GM23338 (cell line): ENCODE data around the gene LY6G6D. TPM values are rescaled to one million over a fixed set of nuclear protein-coding genes. Genes with fewer than 3 reads are reported as not detected.

Experiments used
- ATAC-seq: fragments of 200-7000 bp; cut with Tn5 transposase; 3 replicates; pipeline ENCODE4 v1.9.1; 2020
- DNase-seq: peaks from one replicate; pipeline ENCODE4 v3.0.0-alpha.2; 2015; ENCODE audit warnings: low spot score
- H2AFZ ChIP-seq: fragments of 200-600 bp; sonication (generic); 2 replicates; pipeline ENCODE4 v1.8.0; 2016; ENCODE audit warnings: antibody characterized with exemption, mild to moderate bottlenecking, moderate library complexity
- H3F3A ChIP-seq: fragments of 200-600 bp; sonication (generic); replicated peaks from 2 replicates; pipeline ENCODE4 v1.8.0; 2017; ENCODE audit warnings: antibody characterized with exemption, mixed run types, low read depth
- H3K27ac ChIP-seq: fragments of 200-600 bp; sonication (generic); 2 replicates; pipeline ENCODE4 v1.6.1; 2016; ENCODE audit warnings: low read depth
- H3K27me3 ChIP-seq: fragments of 200-600 bp; sonication (generic); 2 replicates; pipeline ENCODE4 v1.8.0; 2016; ENCODE audit warnings: mild to moderate bottlenecking, mixed run types, moderate library complexity; ENCODE audit not compliant: insufficient read depth
- H3K36me3 ChIP-seq: fragments of 200-600 bp; sonication (generic); 2 replicates; pipeline ENCODE4 v1.8.0; 2016; ENCODE audit warnings: mild to moderate bottlenecking; ENCODE audit not compliant: insufficient read depth
- H3K4me1 ChIP-seq: fragments of 200-600 bp; sonication (generic); 2 replicates; pipeline ENCODE4 v1.8.0; 2016; ENCODE audit warnings: mild to moderate bottlenecking, moderate library complexity; ENCODE audit not compliant: insufficient read depth
- H3K4me2 ChIP-seq: fragments of 200-600 bp; sonication (generic); 2 replicates; pipeline ENCODE4 v1.7.1; 2017; ENCODE audit warnings: mixed run types
- H3K4me3 ChIP-seq: fragments of 200-600 bp; sonication (generic); 2 replicates; pipeline ENCODE4 v1.6.1; 2016; ENCODE audit warnings: mixed run types
- H3K79me2 ChIP-seq: fragments of 200-600 bp; sonication (generic); replicated peaks from 2 replicates; pipeline ENCODE4 v1.8.0; 2017; ENCODE audit warnings: mild to moderate bottlenecking; ENCODE audit not compliant: insufficient read depth
- H3K9me2 ChIP-seq: fragments of 200-600 bp; sonication (generic); 2 replicates; pipeline ENCODE4 v1.8.0; 2017; ENCODE audit not compliant: insufficient read depth
- H4K20me1 ChIP-seq: fragments of 200-600 bp; sonication (generic); replicated peaks from 2 replicates; pipeline ENCODE4 v1.8.0; 2017; ENCODE audit warnings: mild to moderate bottlenecking; ENCODE audit not compliant: insufficient read depth
- H3K27ac Mint-ChIP-seq: 2 replicates; pipeline ENCODE4 v1.8.0; 2020; ENCODE audit warnings: inconsistent platforms, mild to moderate bottlenecking, moderate library complexity, mixed read lengths
- H3K27me3 Mint-ChIP-seq: 3 replicates; pipeline ENCODE4 v1.8.0; 2022; ENCODE audit warnings: low read depth, mild to moderate bottlenecking, moderate library complexity, mixed read lengths, inconsistent platforms; ENCODE audit not compliant: insufficient read depth, poor library complexity
- H3K36me3 Mint-ChIP-seq: 3 replicates; pipeline ENCODE4 v1.8.0; 2021; ENCODE audit warnings: low read depth, mild to moderate bottlenecking, inconsistent platforms, moderate library complexity, mixed read lengths
- H3K4me1 Mint-ChIP-seq: 3 replicates; pipeline ENCODE4 v1.8.0; 2020; ENCODE audit warnings: mild to moderate bottlenecking, inconsistent platforms, mixed read lengths
- H3K4me3 Mint-ChIP-seq: 3 replicates; pipeline ENCODE4 v1.8.0; 2021; ENCODE audit warnings: moderate library complexity, mild to moderate bottlenecking, inconsistent platforms, mixed read lengths
- H3K9me3 Mint-ChIP-seq: 3 replicates; pipeline ENCODE4 v1.8.0; 2020; ENCODE audit warnings: moderate library complexity, mild to moderate bottlenecking, inconsistent platforms, mixed read lengths
- EZH2phosphoT487 ChIP-seq: fragments of 200-600 bp; sonication (generic); IDR thresholded peaks from one replicate; pipeline ENCODE4 v1.8.1; 2018; ENCODE audit warnings: antibody characterized with exemption; ENCODE audit not compliant: unreplicated experiment
- NANOG ChIP-seq: IDR thresholded peaks from 2 replicates; pipeline ENCODE4 v1.6.1; 2016; ENCODE audit warnings: antibody characterized with exemption, borderline replicate concordance
- POLR2AphosphoS5 ChIP-seq: IDR thresholded peaks from 2 replicates; pipeline ENCODE4 v1.6.1; 2016; ENCODE audit warnings: antibody characterized with exemption, low read depth
- ZNF114 ChIP-seq: fragments of 250-450 bp; sonication (Bioruptor Pico); IDR thresholded peaks from 2 replicates; pipeline ENCODE4 v1.5.0; 2020; ENCODE audit warnings: mild to moderate bottlenecking, moderate library complexity
- polyA plus RNA-seq: library from polyadenylated mRNA; unstranded; fragments of >200 nt; fragmentation: Nextera tagmentation; extraction: Ambion mirVana; gene quantifications from 2 replicates; pipeline ENCODE4 v1.2.1, GENCODE V29; 2016
- total RNA-seq: library from RNA; depleted of rRNA; stranded (reverse); fragments of >200 nt; shearing (Covaris generic); gene quantifications from 2 replicates; pipeline ENCODE4 v1.2.3, GENCODE V29; 2014
- TF ChIP-seq, protein P1 (sequence below): IDR thresholded peaks from 2 replicates; pipeline ENCODE4 v1.6.1; 2016; ENCODE audit warnings: antibody characterized with exemption
- TF ChIP-seq, protein P2 (sequence below): fragments of 250-450 bp; sonication (Bioruptor Pico); IDR thresholded peaks from 2 replicates; pipeline ENCODE4 v1.5.0; 2020; ENCODE audit warnings: mild to moderate bottlenecking, moderate library complexity
- TF ChIP-seq, protein P3 (sequence below), 2 experiments: fragments of 200-600 bp in 1 of 2; sonication (generic) in 1 of 2; conservative IDR thresholded peaks; 2 replicates each; pipeline versions ENCODE4 v1.5.1 to v1.6.1; 2016 to 2017; ENCODE audit warnings: antibody characterized with exemption in 2 of 2, low read depth in 2 of 2, mild to moderate bottlenecking in 2 of 2, moderate library complexity in 1 of 2

LY6G6D gene
- total and polyA plus RNA-seq, 2 experiments from 2014 or later: not detected

DNA sequence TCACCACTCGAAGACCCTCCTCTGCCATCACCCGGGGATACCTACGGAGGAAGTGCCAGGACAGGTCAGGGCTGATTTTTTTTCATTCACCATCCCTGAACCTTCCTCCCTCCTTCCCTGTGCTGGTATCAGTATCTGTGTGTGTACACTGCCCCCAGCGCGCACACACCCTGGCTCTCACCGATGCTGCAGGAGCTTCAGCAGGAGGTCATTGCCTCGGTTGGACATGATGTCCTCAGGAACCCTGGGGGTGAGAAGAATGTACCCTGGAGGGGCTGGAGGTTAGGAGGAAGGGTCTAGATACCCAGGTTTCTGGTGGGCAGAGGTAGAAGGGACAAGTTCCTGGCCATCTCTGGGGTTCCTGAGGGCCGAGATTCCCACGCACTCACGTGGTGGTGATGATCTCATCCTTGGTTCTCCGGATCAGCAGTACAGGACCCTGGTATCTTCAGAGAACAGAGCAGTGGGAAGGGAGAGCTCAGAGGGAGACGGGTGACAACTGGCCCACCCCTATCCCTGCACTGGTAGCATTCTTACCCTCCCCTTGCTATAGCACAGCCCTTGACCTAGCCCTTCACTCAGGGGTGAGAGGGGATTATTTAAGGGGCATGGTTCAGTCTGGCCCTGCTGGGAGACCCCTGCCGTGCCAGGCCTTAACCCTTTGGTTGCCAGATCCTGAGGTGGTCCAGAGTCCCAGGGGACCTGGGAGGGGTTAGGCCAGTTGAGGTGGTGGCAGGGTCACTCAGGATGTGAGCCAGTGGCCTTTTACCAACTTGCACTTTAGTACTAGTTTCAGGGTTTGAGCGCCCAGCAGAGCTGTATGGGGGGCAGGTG lies 27.1 kb upstream of the LY6G6D start (continued):
- TF ChIP-seq ZNF114 (CRISPR knock-in tag) (no peak), NANOG (no peak), POLR2AphosphoS5 (no peak)
- TF ChIP-seq, protein P1, sequence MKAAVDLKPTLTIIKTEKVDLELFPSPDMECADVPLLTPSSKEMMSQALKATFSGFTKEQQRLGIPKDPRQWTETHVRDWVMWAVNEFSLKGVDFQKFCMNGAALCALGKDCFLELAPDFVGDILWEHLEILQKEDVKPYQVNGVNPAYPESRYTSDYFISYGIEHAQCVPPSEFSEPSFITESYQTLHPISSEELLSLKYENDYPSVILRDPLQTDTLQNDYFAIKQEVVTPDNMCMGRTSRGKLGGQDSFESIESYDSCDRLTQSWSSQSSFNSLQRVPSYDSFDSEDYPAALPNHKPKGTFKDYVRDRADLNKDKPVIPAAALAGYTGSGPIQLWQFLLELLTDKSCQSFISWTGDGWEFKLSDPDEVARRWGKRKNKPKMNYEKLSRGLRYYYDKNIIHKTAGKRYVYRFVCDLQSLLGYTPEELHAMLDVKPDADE: no peak
- TF ChIP-seq, protein P2, sequence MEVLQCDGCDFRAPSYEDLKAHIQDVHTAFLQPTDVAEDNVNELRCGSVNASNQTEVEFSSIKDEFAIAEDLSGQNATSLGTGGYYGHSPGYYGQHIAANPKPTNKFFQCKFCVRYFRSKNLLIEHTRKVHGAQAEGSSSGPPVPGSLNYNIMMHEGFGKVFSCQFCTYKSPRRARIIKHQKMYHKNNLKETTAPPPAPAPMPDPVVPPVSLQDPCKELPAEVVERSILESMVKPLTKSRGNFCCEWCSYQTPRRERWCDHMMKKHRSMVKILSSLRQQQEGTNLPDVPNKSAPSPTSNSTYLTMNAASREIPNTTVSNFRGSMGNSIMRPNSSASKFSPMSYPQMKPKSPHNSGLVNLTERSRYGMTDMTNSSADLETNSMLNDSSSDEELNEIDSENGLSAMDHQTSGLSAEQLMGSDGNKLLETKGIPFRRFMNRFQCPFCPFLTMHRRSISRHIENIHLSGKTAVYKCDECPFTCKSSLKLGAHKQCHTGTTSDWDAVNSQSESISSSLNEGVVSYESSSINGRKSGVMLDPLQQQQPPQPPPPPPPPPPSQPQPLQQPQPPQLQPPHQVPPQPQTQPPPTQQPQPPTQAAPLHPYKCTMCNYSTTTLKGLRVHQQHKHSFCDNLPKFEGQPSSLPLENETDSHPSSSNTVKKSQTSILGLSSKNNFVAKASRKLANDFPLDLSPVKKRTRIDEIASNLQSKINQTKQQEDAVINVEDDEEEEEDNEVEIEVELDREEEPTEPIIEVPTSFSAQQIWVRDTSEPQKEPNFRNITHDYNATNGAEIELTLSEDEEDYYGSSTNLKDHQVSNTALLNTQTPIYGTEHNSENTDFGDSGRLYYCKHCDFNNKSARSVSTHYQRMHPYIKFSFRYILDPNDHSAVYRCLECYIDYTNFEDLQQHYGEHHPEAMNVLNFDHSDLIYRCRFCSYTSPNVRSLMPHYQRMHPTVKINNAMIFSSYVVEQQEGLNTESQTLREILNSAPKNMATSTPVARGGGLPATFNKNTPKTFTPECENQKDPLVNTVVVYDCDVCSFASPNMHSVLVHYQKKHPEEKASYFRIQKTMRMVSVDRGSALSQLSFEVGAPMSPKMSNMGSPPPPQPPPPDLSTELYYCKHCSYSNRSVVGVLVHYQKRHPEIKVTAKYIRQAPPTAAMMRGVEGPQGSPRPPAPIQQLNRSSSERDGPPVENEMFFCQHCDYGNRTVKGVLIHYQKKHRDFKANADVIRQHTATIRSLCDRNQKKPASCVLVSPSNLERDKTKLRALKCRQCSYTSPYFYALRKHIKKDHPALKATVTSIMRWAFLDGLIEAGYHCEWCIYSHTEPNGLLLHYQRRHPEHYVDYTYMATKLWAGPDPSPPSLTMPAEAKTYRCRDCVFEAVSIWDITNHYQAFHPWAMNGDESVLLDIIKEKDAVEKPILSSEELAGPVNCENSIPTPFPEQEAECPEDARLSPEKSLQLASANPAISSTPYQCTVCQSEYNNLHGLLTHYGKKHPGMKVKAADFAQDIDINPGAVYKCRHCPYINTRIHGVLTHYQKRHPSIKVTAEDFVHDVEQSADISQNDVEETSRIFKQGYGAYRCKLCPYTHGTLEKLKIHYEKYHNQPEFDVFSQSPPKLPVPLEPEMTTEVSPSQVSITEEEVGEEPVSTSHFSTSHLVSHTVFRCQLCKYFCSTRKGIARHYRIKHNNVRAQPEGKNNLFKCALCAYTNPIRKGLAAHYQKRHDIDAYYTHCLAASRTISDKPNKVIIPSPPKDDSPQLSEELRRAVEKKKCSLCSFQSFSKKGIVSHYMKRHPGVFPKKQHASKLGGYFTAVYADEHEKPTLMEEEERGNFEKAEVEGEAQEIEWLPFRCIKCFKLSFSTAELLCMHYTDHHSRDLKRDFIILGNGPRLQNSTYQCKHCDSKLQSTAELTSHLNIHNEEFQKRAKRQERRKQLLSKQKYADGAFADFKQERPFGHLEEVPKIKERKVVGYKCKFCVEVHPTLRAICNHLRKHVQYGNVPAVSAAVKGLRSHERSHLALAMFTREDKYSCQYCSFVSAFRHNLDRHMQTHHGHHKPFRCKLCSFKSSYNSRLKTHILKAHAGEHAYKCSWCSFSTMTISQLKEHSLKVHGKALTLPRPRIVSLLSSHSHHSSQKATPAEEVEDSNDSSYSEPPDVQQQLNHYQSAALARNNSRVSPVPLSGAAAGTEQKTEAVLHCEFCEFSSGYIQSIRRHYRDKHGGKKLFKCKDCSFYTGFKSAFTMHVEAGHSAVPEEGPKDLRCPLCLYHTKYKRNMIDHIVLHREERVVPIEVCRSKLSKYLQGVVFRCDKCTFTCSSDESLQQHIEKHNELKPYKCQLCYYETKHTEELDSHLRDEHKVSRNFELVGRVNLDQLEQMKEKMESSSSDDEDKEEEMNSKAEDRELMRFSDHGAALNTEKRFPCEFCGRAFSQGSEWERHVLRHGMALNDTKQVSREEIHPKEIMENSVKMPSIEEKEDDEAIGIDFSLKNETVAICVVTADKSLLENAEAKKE (CRISPR knock-in tag): no peak

DNA sequence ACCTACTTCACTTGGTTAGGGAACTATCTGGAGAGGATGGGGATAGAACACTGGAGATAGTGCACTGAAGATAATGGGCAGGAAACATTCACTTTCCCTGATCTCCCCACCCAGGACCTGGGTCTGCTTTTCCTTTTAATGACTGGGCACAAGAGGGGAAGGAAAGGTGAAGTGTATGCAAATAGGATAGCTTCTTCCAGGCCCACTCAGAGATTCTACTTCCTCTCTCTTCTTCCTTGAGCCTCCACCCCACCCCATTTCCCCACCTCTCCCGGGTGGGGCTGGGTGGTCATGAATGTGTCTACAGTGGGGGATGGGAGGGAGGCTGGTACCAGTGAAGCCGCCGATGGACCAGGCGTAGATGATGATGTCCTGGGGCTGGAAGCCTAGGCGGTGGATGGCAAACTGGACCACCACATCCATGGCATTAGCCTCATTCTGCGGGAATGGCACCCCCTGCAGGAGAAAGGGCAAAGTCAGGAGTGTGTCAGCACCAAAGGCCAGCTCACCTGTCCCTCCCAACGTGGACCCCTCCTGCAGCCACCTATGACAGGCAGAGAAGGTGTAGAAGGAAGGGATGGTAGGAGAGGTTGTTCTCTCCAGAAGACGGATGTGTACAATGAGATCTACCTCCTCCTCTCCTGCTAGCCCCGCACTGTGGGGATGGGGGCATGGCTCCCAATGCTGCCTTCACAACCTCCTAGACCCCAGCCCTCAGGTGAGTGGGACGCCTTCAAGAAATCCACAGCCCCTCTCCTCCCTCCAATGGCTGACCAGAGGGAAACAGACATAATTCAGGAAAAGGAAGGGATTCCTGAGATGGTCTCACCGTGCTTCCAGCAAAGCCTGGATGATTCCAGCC lies 25.7 kb upstream of the LY6G6D start:
- no peak overlapping the region for H3K27ac Mint-ChIP-seq
- no peaks in the 10 kb centered on the region for H3K9me2 ChIP-seq
- H3K27me3 ChIP-seq: no peaks in the 10 kb centered on the region
- H3K4me3 Mint-ChIP-seq: no peak overlapping the region
- H3K36me3 Mint-ChIP-seq: peaks cover 19% of the 10 kb centered on the region
- H3K79me2 ChIP-seq: no peaks in the 10 kb centered on the region
- H2AFZ ChIP-seq: no peak overlapping the region
- DNase-seq (peak; percentile 72), ATAC-seq (peak; percentile 89)
- no peaks in the 10 kb centered on the region for H3F3A ChIP-seq
- H3K9me3 Mint-ChIP-seq: no peaks in the 10 kb centered on the region
- TF ChIP-seq, protein P3, sequence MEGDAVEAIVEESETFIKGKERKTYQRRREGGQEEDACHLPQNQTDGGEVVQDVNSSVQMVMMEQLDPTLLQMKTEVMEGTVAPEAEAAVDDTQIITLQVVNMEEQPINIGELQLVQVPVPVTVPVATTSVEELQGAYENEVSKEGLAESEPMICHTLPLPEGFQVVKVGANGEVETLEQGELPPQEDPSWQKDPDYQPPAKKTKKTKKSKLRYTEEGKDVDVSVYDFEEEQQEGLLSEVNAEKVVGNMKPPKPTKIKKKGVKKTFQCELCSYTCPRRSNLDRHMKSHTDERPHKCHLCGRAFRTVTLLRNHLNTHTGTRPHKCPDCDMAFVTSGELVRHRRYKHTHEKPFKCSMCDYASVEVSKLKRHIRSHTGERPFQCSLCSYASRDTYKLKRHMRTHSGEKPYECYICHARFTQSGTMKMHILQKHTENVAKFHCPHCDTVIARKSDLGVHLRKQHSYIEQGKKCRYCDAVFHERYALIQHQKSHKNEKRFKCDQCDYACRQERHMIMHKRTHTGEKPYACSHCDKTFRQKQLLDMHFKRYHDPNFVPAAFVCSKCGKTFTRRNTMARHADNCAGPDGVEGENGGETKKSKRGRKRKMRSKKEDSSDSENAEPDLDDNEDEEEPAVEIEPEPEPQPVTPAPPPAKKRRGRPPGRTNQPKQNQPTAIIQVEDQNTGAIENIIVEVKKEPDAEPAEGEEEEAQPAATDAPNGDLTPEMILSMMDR (conservative IDR thresholded peaks at IDR 0.05; ENCODE audit: low read depth in 2 of 2): peak; percentile 69 to 80
- TF ChIP-seq EZH2phosphoT487: no peak
- no peaks in the 10 kb centered on the region; the same call in 2 of the 3 replicates for H3K4me1 Mint-ChIP-seq
- H3K27ac ChIP-seq: no peak overlapping the region
- H3K4me2 ChIP-seq: no peak overlapping the region
- H4K20me1 ChIP-seq: no peaks in the 10 kb centered on the region
- H3K4me3 ChIP-seq: no peak overlapping the region
- no peaks in the 10 kb centered on the region for H3K4me1 ChIP-seq
- H3K27me3 Mint-ChIP-seq: peaks cover 6% of the 10 kb centered on the region
- H3K36me3 ChIP-seq: no peaks in the 10 kb centered on the region
